ENCODE data around the gene CFAP92. TPM values are rescaled to one million over a fixed set of nuclear protein-coding genes. Genes with fewer than 3 reads are reported as not detected.
A peak's percentile ranks its signal among the peaks of the same experiment; 100 is the strongest.

The CFAP92 gene
- total and polyA plus RNA-seq, 4 experiments from 2014 or later: 0.38 to 0.47 TPM; not detected in 2

DNA sequence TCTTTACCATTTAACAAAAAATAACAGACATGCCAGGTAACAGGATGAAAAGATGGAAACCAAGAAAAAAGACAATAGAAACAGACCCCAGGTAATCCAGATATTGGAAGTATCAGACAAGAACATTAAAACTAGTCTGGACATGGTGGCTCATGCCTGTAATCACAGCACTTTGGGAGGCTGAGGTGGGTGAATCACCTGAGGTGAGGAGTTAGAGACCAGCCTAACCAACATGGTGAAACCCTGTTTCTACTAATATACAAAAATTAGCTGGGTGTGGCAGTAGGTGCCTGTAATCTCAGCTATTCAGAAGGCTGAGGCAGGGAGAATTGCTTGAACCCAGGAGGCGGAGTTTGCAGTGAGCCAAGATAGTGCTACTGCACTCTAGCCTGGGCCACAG lies 73.9 kb downstream of the CFAP92 start:
- Histone ChIP-seq H3K36me3 (ENCODE audit: insufficient read depth, low read length) (no peaks in the 10 kb centered on the region), H3K27ac (ENCODE audit: low read depth, low read length) (no peak overlapping the region), H3K4me1 (ENCODE audit: insufficient read depth, low read length) (peaks cover 20% of the 10 kb centered on the region), H3K9me3 (ENCODE audit: control insufficient read depth in 1 of 2, low read length in 2 of 2) (no peaks in the 10 kb centered on the region), H3K4me3 (ENCODE audit: low read length in 2 of 2) (no peak overlapping the region), H3K27me3 (ENCODE audit: insufficient read depth, low read length) (no peaks in the 10 kb centered on the region)
- intact Hi-C loops (cut with micrococcal nuclease): no loop called here
- ChIA-PET POLR2A (ENCODE audit: partially characterized antibody) (interaction anchor here (0.6 to 1.0 kb wide), 2 partner anchors 131 to 239 kb away, joined by 3 read pairs; no protein-coding TSS in a partner anchor), CTCF (ENCODE audit: partially characterized antibody) (no interaction called here)
- peaks cover 15 to 37% of the 10 kb centered on the region in 2 donors for H3K36me3 Mint-ChIP-seq
- DNase-seq: no peak
- H3K4me1 Mint-ChIP-seq: peaks cover 26 to 42% (median 37%) of the 10 kb centered on the region in 4 donors
- H3K27ac Mint-ChIP-seq: peak overlapping the region in 1 of 7 donors; percentile 58
- H3K27me3 Mint-ChIP-seq: no peaks in the 10 kb centered on the region
- no peak overlapping the region for H3K4me3 Mint-ChIP-seq
- peaks cover 0 to 8% (median under 1%) of the 10 kb centered on the region in 8 donors for H3K9me3 Mint-ChIP-seq

DNA sequence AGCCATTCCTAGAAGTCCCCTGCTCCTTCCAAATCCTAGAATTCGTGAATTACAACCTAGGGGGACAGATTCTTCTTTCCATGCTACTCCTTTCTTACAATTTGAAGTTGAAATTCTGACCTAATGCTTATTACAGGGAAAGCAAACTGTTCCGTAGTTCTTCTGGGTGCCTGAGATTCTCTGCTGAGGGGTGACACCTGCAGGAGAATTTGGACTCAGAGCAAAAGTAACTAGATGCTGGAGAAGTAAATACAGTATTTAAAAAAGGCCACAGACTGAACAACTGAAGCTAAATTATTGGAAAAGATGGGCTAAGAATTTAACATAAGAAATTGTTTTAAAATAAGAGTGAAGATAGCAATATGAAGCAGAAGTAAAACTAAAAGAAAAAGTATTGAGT lies 76.6 kb downstream of the CFAP92 start:
- Histone ChIP-seq H3K36me3 (ENCODE audit: insufficient read depth, low read length) (peaks cover 19% of the 10 kb centered on the region), H3K9me3 (ENCODE audit: control insufficient read depth in 1 of 2, low read length in 2 of 2) (no peaks in the 10 kb centered on the region), H3K4me1 (ENCODE audit: insufficient read depth, low read length) (peaks cover 2% of the 10 kb centered on the region), H3K4me3 (ENCODE audit: low read length in 2 of 2) (no peak overlapping the region), H3K27ac (ENCODE audit: low read depth, low read length) (no peak overlapping the region), H3K27me3 (ENCODE audit: insufficient read depth, low read length) (no peaks in the 10 kb centered on the region)
- Mint-ChIP-seq H3K4me1 (peaks cover 8 to 17% (median 14%) of the 10 kb centered on the region in 4 donors), H3K9me3 (peaks cover 0 to 8% (median under 1%) of the 10 kb centered on the region in 8 donors), H3K27ac (peak overlapping the region in 5 of 7 donors; percentile 10 to 85 (median 58)), H3K27me3 (no peaks in the 10 kb centered on the region), H3K36me3 (peaks cover 38 to 48% of the 10 kb centered on the region in 2 donors), H3K4me3 (no peak overlapping the region)
- DNase-seq: no peak
- ChIA-PET CTCF (ENCODE audit: partially characterized antibody) (interaction anchor here (1.2 kb wide), 1 partner anchor 300 kb away, joined by 4 read pairs; no protein-coding TSS in a partner anchor), POLR2A (ENCODE audit: partially characterized antibody) (no interaction called here)
- intact Hi-C loops (cut with micrococcal nuclease): no loop called here

DNA sequence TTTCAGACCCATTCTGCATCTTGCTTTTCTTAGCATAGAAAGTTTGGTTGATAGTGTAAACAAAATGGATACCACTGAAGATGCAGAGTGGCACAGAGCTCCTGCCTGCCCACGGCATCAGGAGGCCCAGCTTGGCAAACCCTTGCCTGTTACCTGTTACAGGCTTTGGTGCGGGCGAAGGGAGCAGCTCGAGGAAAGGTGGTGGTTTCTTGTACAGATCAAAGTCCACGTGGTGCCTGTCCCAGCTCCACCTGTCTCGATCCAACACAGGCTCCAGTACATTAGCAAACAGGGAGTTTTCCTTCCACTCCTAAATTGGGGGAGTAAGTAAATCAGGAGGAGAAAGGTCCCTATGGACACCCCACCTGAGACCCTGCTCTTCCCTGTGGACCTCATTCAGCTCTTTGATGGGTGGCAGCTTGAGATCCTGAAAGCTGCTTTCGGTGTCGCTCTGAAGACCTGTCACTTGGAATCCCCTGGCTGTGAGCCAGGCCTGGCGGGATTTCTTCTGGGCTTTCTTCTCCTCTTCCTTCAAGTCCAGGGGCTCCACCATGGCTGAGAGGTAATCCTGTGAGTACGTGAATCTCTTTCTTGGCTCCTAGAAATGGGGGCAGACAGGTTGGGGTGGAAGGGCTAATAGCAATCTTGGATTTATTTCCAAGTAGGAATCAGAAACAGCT lies 78.8 kb downstream of the CFAP92 start:
- Histone ChIP-seq H3K9me3 (ENCODE audit: control insufficient read depth in 1 of 2, low read length in 2 of 2) (no peaks in the 10 kb centered on the region), H3K27me3 (ENCODE audit: insufficient read depth, low read length) (no peaks in the 10 kb centered on the region), H3K36me3 (ENCODE audit: insufficient read depth, low read length) (peaks cover 33% of the 10 kb centered on the region), H3K27ac (ENCODE audit: low read depth, low read length) (no peak overlapping the region), H3K4me3 (ENCODE audit: low read length in 2 of 2) (no peak overlapping the region), H3K4me1 (ENCODE audit: insufficient read depth, low read length) (no peaks in the 10 kb centered on the region)
- Mint-ChIP-seq H3K4me1 (peaks cover 0 to 1% (median 0%) of the 10 kb centered on the region in 4 donors), H3K27ac (no peak overlapping the region), H3K36me3 (peaks cover 49 to 51% of the 10 kb centered on the region in 2 donors), H3K27me3 (no peaks in the 10 kb centered on the region), H3K9me3 (peaks cover 0 to 5% (median under 1%) of the 10 kb centered on the region in 8 donors), H3K4me3 (no peak overlapping the region)
- intact Hi-C loops (cut with micrococcal nuclease): no loop called here
- no peak for DNase-seq
- POLR2A ChIA-PET (ENCODE audit: partially characterized antibody): no interaction called here
- CTCF ChIA-PET (ENCODE audit: partially characterized antibody): interaction anchor here (1.0 to 1.6 kb wide), 3 partner anchors 40 to 306 kb away, joined by 3 to 6 read pairs (median 4); no protein-coding TSS in a partner anchor

GRCh38 chr3:128911911-128912310 lies 82.0 kb downstream of the CFAP92 start:
- H3K36me3 ChIP-seq (ENCODE audit: insufficient read depth, low read length): peaks cover 42% of the 10 kb centered on the region
- no peak overlapping the region for H3K4me3 ChIP-seq (ENCODE audit: low read length in 2 of 2)
- no peak overlapping the region for H3K27ac Mint-ChIP-seq
- POLR2A ChIA-PET (ENCODE audit: partially characterized antibody): no interaction called here
- H3K9me3 Mint-ChIP-seq: no peaks in the 10 kb centered on the region
- CTCF ChIA-PET (ENCODE audit: partially characterized antibody): interaction anchor here (0.8 kb wide), 1 partner anchor 12 kb away, joined by 3 read pairs; no protein-coding TSS in a partner anchor
- DNase-seq: no peak
- H3K4me3 Mint-ChIP-seq: no peak overlapping the region
- H3K27me3 Mint-ChIP-seq: no peaks in the 10 kb centered on the region
- H3K4me1 Mint-ChIP-seq: no peaks in the 10 kb centered on the region
- no peaks in the 10 kb centered on the region for H3K27me3 ChIP-seq (ENCODE audit: insufficient read depth, low read length)
- no peaks in the 10 kb centered on the region for H3K9me3 ChIP-seq (ENCODE audit: control insufficient read depth in 1 of 2, low read length in 2 of 2)
- peaks cover 27 to 59% of the 10 kb centered on the region in 2 donors for H3K36me3 Mint-ChIP-seq
- intact Hi-C loops (cut with micrococcal nuclease): no loop called here
- H3K27ac ChIP-seq (ENCODE audit: low read depth, low read length): no peak overlapping the region
- H3K4me1 ChIP-seq (ENCODE audit: insufficient read depth, low read length): no peaks in the 10 kb centered on the region

DNA sequence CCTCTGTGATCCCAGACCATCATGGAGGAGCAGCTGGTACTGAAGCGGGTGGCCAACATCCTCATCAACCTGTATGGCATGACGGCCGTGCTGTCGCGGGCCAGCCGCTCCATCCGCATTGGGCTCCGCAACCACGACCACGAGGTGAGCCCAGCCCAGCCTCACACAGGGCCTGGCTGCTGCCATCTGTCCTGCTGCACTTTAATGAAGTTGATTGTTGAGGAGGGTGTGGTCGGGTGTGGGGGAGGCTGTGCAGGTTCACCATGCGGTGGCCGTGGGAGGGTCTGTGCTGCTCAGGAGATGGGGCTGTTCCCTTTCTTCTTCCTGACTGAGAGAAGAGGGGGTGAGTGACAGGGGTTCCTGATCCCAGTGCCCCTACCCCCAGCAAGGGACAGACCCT lies 83.9 kb downstream of the CFAP92 start:
- Mint-ChIP-seq H3K27ac (no peak overlapping the region), H3K9me3 (no peaks in the 10 kb centered on the region), H3K36me3 (peaks cover 32 to 66% of the 10 kb centered on the region in 2 donors), H3K4me3 (no peak overlapping the region), H3K27me3 (no peaks in the 10 kb centered on the region), H3K4me1 (no peaks in the 10 kb centered on the region)
- no peak for DNase-seq
- no peak overlapping the region for H3K4me3 ChIP-seq (ENCODE audit: low read length in 2 of 2)
- H3K4me1 ChIP-seq (ENCODE audit: insufficient read depth, low read length): no peaks in the 10 kb centered on the region
- H3K27me3 ChIP-seq (ENCODE audit: insufficient read depth, low read length): no peaks in the 10 kb centered on the region
- no peak overlapping the region for H3K27ac ChIP-seq (ENCODE audit: low read depth, low read length)
- H3K36me3 ChIP-seq (ENCODE audit: insufficient read depth, low read length): peaks cover 55% of the 10 kb centered on the region
- ChIA-PET CTCF (ENCODE audit: partially characterized antibody) (interaction anchor here (0.6 kb wide), 1 partner anchor 324 kb away, joined by 3 read pairs; no protein-coding TSS in a partner anchor), POLR2A (ENCODE audit: partially characterized antibody) (no interaction called here)
- intact Hi-C loops (cut with micrococcal nuclease): no loop called here
- no peaks in the 10 kb centered on the region for H3K9me3 ChIP-seq (ENCODE audit: control insufficient read depth in 1 of 2, low read length in 2 of 2)

- no peak overlapping the region for H3K27ac ChIP-seq (ENCODE audit: low read depth, low read length)
- ChIA-PET POLR2A (ENCODE audit: partially characterized antibody) (no interaction called here), CTCF (ENCODE audit: partially characterized antibody) (no interaction called here)
- H3K36me3 ChIP-seq (ENCODE audit: insufficient read depth, low read length): peaks cover 57% of the 10 kb centered on the region
- H3K4me1 ChIP-seq (ENCODE audit: insufficient read depth, low read length): no peaks in the 10 kb centered on the region
- no peaks in the 10 kb centered on the region for H3K9me3 ChIP-seq (ENCODE audit: control insufficient read depth in 1 of 2, low read length in 2 of 2)
- H3K27me3 ChIP-seq (ENCODE audit: insufficient read depth, low read length): no peaks in the 10 kb centered on the region
- Mint-ChIP-seq H3K27ac (no peak overlapping the region), H3K4me1 (no peaks in the 10 kb centered on the region), H3K4me3 (no peak overlapping the region), H3K9me3 (no peaks in the 10 kb centered on the region), H3K36me3 (peaks cover 41 to 66% of the 10 kb centered on the region in 2 donors), H3K27me3 (no peaks in the 10 kb centered on the region)
- H3K4me3 ChIP-seq (ENCODE audit: low read length in 2 of 2): no peak overlapping the region
- intact Hi-C loops (cut with micrococcal nuclease): no loop called here
- no peak for DNase-seq
These were observed 84.9 kb downstream of the CFAP92 start for GRCh38 chr3:128908951-128909350.

GRCh38 chr3:128907706-128908445 lies 86.0 kb downstream of the CFAP92 start:
- Mint-ChIP-seq H3K36me3 (peaks cover 37 to 62% of the 10 kb centered on the region in 2 donors), H3K27me3 (no peaks in the 10 kb centered on the region), H3K27ac (peak overlapping the region in 1 of 7 donors; percentile 47), H3K4me3 (no peak overlapping the region), H3K9me3 (no peaks in the 10 kb centered on the region), H3K4me1 (no peaks in the 10 kb centered on the region)
- DNase-seq: no peak
- Histone ChIP-seq H3K4me3 (ENCODE audit: low read length in 2 of 2) (no peak overlapping the region), H3K27ac (ENCODE audit: low read depth, low read length) (no peak overlapping the region), H3K4me1 (ENCODE audit: insufficient read depth, low read length) (no peaks in the 10 kb centered on the region), H3K9me3 (ENCODE audit: control insufficient read depth in 1 of 2, low read length in 2 of 2) (no peaks in the 10 kb centered on the region), H3K27me3 (ENCODE audit: insufficient read depth, low read length) (no peaks in the 10 kb centered on the region), H3K36me3 (ENCODE audit: insufficient read depth, low read length) (peaks cover 59% of the 10 kb centered on the region)
- CTCF ChIA-PET (ENCODE audit: partially characterized antibody): no interaction called here
- intact Hi-C loops (cut with micrococcal nuclease): no loop called here
- POLR2A ChIA-PET (ENCODE audit: partially characterized antibody): no interaction called here
